ENCODE measurements around the gene KCNQ1.

The KCNQ1 gene

GRCh38 chr11:2565447-2566222 is 120.8 kb downstream of the KCNQ1 start:
- no peak for DNase-seq (ENCODE audit: low read depth in 2 of 2)

GRCh38 chr11:2566223-2567025 is 121.6 kb downstream of the KCNQ1 start:
- DNase-seq (ENCODE audit: low read depth in 2 of 2): no peak

- DNase-seq (ENCODE audit: low read depth in 2 of 2): no peak
Measured at GRCh38 chr11:2567026-2567671, 122.3 kb downstream of the KCNQ1 start.

DNA sequence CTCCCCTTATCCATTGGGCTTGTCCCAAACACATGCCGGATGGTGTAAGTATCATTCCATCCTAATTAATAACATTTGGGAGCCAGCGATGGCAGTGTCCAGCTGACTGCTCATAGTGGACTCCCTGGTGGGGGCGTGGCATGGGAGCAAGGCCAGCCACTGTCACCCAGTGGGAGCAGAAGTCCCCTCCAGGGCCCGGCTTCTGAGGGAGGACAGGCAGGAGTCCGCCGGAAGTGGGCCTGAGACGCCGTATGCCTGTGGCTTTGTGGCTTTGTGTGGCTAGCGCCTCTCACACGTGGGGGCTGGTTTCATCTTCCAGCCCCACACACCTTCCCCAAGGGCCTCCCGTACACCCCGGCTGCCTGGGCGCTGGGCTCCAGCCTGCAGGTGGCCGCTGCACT is 124.5 kb downstream of the KCNQ1 start:
- no peak for DNase-seq (ENCODE audit: low read depth in 2 of 2)

GRCh38 chr11:2569731-2570210 is 125.0 kb downstream of the KCNQ1 start:
- no peak for DNase-seq (ENCODE audit: low read depth in 2 of 2)

GRCh38 chr11:2570211-2570811 is 125.5 kb downstream of the KCNQ1 start:
- no peak for DNase-seq (ENCODE audit: low read depth in 2 of 2)

- DNase-seq (ENCODE audit: low read depth in 2 of 2): no peak
Measured at GRCh38 chr11:2570841-2571597, 126.2 kb downstream of the KCNQ1 start.

DNA sequence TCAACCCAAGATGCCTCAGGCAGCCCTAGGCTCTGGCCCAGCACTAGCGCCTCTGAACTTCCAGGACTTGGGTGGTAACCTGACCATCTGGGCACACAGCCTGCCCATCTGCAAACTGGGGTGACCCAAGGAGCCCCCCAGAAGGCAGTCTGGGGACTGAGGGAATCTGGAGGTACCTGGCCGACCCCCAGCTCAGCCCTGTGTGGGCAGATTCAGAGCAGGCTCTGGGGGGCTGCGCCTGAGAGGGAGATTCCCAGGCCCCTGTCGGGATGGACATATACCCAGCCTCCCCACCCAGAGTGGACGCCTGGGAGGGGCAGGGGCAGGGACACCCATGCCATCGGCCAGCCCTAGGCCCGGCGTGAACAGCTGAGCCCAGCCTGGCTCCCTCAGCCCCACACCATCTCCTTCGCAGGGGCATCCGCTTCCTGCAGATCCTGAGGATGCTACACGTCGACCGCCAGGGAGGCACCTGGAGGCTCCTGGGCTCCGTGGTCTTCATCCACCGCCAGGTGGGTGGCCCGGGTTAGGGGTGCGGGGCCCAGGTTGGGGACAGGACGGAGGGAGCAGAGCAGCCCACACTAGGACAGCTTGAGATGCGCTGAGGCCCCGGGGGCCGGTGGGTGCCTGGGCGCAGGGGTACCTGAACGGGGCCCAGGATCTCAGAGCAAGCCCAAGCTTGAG is 126.9 kb downstream of the KCNQ1 start:
- no peak for DNase-seq (ENCODE audit: low read depth in 2 of 2)

DNA sequence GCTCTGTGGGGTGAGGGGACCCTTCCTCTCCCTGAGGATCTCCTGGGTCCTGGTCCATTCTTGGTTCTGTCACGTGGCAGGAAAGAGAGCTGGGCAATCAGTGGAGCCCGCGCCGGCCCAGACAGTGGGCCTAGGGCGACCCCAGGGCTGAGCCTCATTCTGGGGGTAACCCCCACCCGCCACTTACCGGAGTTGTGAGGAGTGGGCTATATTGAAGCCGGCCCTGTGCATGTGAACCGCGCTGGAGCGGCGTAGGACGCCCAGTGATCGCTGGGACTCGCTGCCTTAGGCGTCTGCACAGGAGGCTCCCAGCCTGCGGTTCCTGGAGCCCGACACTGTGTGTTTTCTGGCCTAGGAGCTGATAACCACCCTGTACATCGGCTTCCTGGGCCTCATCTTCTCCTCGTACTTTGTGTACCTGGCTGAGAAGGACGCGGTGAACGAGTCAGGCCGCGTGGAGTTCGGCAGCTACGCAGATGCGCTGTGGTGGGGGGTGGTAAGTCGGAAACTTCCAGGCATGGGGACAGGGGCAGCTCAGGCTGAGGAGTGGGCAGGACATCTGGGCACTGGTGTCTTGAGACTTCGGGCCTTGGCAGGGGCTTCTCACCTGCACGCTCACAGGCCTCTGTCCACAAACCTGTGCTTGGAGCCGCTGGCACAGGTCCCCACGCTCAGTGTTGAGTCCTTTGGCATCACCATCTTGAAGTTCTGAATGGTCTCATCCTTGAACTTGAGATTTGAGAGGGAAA is 127.9 kb downstream of the KCNQ1 start:
- no peak for DNase-seq (ENCODE audit: low read depth in 2 of 2)

DNA sequence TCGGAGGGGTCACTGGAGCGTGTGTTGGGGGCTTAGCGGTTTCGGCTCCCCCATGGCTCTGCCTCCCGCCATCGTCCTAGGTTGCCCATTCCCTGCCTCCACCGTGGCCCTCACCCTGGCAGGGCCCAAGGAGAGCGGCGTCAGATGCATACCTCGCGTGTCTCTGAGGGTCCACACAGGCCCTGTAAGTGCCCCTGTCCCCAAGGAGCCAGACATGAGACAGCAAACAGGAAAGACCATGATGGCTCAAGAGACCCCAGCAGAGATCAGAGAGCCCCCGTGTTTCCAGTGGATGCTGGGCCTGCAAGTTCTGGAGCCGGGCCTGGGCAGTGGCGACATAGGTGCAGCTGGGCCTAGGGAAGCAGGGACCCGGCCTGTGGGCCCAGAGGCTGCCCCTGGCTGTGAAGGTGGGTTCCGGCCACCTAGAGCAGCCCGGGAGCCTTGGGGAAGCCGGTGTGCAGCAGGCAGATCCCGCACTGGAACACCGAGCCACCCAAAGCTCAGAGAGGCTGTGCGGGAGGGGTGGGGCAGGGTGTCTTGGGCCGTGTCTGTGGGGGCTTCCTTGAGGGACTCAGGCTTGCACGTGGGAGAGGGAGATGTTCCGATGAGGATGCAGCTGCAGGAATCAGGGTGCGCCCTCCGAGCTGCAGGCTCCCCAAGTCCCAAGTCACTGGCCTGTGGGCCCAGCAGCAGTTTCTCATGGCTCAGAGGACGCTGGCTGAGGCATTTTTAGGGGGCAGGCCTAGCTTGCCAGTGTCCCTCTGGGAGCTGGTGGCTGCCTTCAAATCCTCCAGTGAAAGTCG is 128.6 kb downstream of the KCNQ1 start:
- no peak for DNase-seq (ENCODE audit: low read depth in 2 of 2)

GRCh38 chr11:2574043-2574552 is 129.3 kb downstream of the KCNQ1 start:
- no peak for DNase-seq (ENCODE audit: low read depth in 2 of 2)

- DNase-seq (ENCODE audit: low read depth in 2 of 2): no peak
Measured at GRCh38 chr11:2574553-2575535, 130.0 kb downstream of the KCNQ1 start.

GRCh38 chr11:2575591-2576051 is 130.8 kb downstream of the KCNQ1 start:
- no peak for DNase-seq (ENCODE audit: low read depth in 2 of 2)

DNA sequence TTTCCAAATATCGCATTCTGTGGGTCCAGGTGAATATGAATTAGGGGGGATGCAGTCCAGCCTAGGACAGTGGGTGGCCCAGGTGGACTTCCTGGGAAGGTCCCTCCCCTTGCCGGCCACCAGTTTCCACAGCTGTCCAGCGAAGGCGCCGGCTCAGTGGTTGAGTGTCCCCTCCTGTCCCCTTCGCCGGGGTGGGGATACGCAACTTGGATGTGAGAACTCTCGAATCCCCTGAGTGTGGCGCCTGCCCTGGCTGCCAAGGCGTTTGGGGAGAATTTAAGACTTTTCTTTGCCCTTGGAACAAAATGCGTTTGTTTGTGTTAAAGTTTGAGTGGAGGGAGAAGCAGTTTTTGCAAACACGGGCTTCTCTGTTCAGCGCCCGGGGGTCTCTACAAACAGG is 131.3 kb downstream of the KCNQ1 start:
- DNase-seq (ENCODE audit: low read depth in 2 of 2): no peak

- no peak for DNase-seq (ENCODE audit: low read depth in 2 of 2)
Measured at GRCh38 chr11:2576549-2576948, 131.7 kb downstream of the KCNQ1 start.

- no peak for DNase-seq (ENCODE audit: low read depth in 2 of 2)
Measured at GRCh38 chr11:2577031-2577990, 132.5 kb downstream of the KCNQ1 start.

All from stimulated activated CD4-positive, alpha-beta T cell treated with anti-CD3 and anti-CD28 coated beads, Interleukin-12 subunit alpha, Interleukin-12 subunit beta, amount 100 ng/mL, for 24 hours (primary cell).